Measurements from ENCODE around the gene GPC3.

GRCh38 chrX:133992882-133993281 is 7.5 kb upstream of the GPC3 start:
- TF ChIP-seq CTCF (conservative IDR thresholded peaks at IDR 0.05) (no peak), ZFX (IDR thresholded peaks at IDR 0.05) (no peak)

Data from C4-2B (cell line).